ENCODE data around the gene POGK.

GRCh38 chr1:166838766-166839599 lies at the start of gene POGK:
- no peak for TF ChIP-seq CTCF (conservative IDR thresholded peaks at IDR 0.05; ENCODE audit: low read length)
- no peak for TF ChIP-seq EZH2phosphoT487 (IDR thresholded peaks at IDR 0.05; ENCODE audit: borderline replicate concordance)

Measured in Loucy (cell line).